MCF 10A (cell line): ENCODE data around the gene NRG3. TPM values are rescaled to one million over a fixed set of nuclear protein-coding genes. Genes with fewer than 3 reads are reported as not detected.

ENCODE experiments used
- BruUV-seq: library from RNA; stranded (reverse); fragments of 400-500 nt; replicated peaks from 2 replicates; lab custom pipeline; 2021; lab: Mats Ljungman, UMichigan
- CTCF ChIA-PET: fragments of 300-600 bp; sonication (Branson Sonifier 250); formaldehyde crosslinking; extraction: SDS; loops from one replicate; lab custom pipeline; 2021; ENCODE audit warnings: antibody characterized with exemption, inconsistent platforms; lab: Yijun Ruan, JAX
- POLR2A ChIA-PET: fragments of 300-600, 350-650 bp; sonication (Branson Sonifier 250); formaldehyde crosslinking; extraction: SDS; loops from one replicate; lab custom pipeline; 2020; ENCODE audit warnings: antibody characterized with exemption, inconsistent platforms; lab: Yijun Ruan, JAX
- DNase-seq: peaks from one replicate; pipeline ENCODE4 v3.0.0-alpha.2; 2018; ENCODE audit not compliant: unreplicated experiment
- H3K27ac Mint-ChIP-seq: one replicate; pipeline ENCODE4 v1.8.0; 2022; ENCODE audit warnings: mild to moderate bottlenecking, low read depth, mixed read lengths; ENCODE audit not compliant: unreplicated experiment
- H3K27me3 Mint-ChIP-seq: one replicate; pipeline ENCODE4 v1.8.0; 2022; ENCODE audit warnings: mixed read lengths; ENCODE audit not compliant: insufficient read depth, unreplicated experiment
- H3K36me3 Mint-ChIP-seq: one replicate; pipeline ENCODE4 v1.8.0; 2022; ENCODE audit warnings: mild to moderate bottlenecking, moderate library complexity, mixed read lengths; ENCODE audit not compliant: insufficient read depth, unreplicated experiment
- H3K4me1 Mint-ChIP-seq: one replicate; pipeline ENCODE4 v1.8.0; 2022; ENCODE audit warnings: mixed read lengths; ENCODE audit not compliant: insufficient read depth, unreplicated experiment
- H3K4me3 Mint-ChIP-seq: one replicate; pipeline ENCODE4 v1.8.0; 2022; ENCODE audit warnings: mild to moderate bottlenecking, moderate library complexity, mixed read lengths; ENCODE audit not compliant: unreplicated experiment
- H3K9me3 Mint-ChIP-seq: one replicate; pipeline ENCODE4 v1.8.0; 2022; ENCODE audit warnings: mixed read lengths; ENCODE audit not compliant: unreplicated experiment
- intact Hi-C: fragments of 100-400 bp; cut with micrococcal nuclease; formaldehyde crosslinking; loops from 2 replicates; pipeline ENCODE4 v1.14.1; 2022
- total RNA-seq: library from RNA; stranded (reverse); gene quantifications from 2 replicates; pipeline ENCODE4 v1.2.3, GENCODE V29; 2022
- TF ChIP-seq, protein P1 (sequence below): fragments of 200-600 bp; IDR thresholded peaks from one replicate; pipeline ENCODE4 v1.8.0; 2022; ENCODE audit warnings: antibody characterized with exemption, mild to moderate bottlenecking; ENCODE audit not compliant: unreplicated experiment

Gene NRG3
- total RNA-seq, 1 experiment from 2014 or later = not detected

DNA sequence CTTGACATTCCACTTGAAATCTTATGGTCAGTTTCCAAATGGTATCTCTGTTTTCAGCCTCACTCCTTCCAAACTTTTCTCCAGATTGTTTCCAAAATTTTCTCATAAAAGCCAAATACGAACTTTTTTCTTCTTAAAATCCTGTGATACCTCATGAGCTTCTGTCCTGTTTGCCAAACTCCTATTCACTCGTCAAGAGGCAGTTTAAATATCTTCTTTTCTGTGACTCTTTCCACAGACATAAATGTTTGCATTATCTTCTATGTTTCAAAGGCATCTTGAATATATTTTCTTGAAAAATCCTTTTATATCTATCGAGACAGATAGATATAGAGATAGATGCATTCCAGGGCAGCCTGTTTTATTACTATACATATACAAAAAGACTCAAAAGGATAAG lies 109.4 kb downstream of the NRG3 start:
- Mint-ChIP-seq H3K27me3 (no peaks in the 10 kb centered on the region), H3K4me3 (no peak overlapping the region), H3K27ac (no peak overlapping the region), H3K9me3 (no peaks in the 10 kb centered on the region), H3K36me3 (peaks cover 6% of the 10 kb centered on the region), H3K4me1 (no peaks in the 10 kb centered on the region)
- ChIA-PET POLR2A (no interaction called here), CTCF (no interaction called here)
- intact Hi-C loops = no loop called here
- TF ChIP-seq, protein P1, sequence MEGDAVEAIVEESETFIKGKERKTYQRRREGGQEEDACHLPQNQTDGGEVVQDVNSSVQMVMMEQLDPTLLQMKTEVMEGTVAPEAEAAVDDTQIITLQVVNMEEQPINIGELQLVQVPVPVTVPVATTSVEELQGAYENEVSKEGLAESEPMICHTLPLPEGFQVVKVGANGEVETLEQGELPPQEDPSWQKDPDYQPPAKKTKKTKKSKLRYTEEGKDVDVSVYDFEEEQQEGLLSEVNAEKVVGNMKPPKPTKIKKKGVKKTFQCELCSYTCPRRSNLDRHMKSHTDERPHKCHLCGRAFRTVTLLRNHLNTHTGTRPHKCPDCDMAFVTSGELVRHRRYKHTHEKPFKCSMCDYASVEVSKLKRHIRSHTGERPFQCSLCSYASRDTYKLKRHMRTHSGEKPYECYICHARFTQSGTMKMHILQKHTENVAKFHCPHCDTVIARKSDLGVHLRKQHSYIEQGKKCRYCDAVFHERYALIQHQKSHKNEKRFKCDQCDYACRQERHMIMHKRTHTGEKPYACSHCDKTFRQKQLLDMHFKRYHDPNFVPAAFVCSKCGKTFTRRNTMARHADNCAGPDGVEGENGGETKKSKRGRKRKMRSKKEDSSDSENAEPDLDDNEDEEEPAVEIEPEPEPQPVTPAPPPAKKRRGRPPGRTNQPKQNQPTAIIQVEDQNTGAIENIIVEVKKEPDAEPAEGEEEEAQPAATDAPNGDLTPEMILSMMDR = no peak
- DNase-seq = no peak
- no TSS peak for BruUV-seq

DNA sequence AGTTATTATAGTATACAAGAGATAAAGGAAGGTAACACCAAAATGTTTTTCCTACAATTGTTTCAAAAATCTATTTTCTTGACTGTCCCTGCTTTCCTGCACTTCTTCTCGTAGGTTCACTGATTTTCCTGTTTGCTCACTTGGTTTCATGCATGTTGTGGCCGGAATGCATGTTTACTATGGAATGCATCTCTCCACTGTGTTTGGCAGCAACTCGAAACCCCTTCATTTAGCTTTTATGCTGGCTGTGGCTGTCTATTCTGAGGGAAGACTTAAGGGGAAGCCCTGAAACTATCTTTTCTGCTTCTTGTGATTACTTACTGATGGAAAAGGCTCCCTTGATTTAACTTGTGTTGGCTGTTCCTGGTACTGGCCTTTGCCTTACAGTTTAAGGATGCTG lies 120.3 kb downstream of the NRG3 start:
- BruUV-seq = no TSS peak
- H3K4me1 Mint-ChIP-seq = no peaks in the 10 kb centered on the region
- no peak for DNase-seq
- intact Hi-C loops = no loop called here
- H3K9me3 Mint-ChIP-seq = no peaks in the 10 kb centered on the region
- H3K27me3 Mint-ChIP-seq = no peaks in the 10 kb centered on the region
- CTCF ChIA-PET = interaction anchor here (0.7 kb wide), 1 partner anchor 103 kb away, joined by 3 read pairs; no protein-coding TSS in a partner anchor
- TF ChIP-seq, protein P1 = no peak
- H3K36me3 Mint-ChIP-seq = no peaks in the 10 kb centered on the region
- H3K4me3 Mint-ChIP-seq = no peak overlapping the region
- POLR2A ChIA-PET = interaction anchor here (0.6 kb wide), 1 partner anchor 610 kb away, joined by 4 read pairs; no protein-coding TSS in a partner anchor
- no peak overlapping the region for H3K27ac Mint-ChIP-seq

DNA sequence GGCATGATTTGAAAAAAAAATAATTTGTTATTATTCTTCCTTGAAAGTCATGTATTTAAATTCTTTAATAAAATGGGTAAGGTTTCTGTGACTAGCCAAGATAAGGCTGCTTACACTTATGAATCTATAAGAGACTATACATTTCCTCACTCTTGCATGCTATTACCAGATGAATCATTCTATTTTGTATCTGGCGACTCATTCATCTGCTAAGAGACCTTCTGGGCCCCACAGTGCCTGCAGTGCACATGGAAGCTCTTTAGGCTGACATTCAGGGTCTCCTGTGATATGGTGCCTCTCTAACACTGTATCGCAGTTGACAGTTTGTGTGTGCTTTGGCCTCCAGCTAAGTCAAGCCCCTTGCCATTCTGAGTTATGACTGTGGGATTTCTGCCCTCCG lies 121.9 kb downstream of the NRG3 start:
- CTCF ChIA-PET = interaction anchor here (0.7 kb wide), 1 partner anchor 36 kb away, joined by 3 read pairs; no protein-coding TSS in a partner anchor
- TF ChIP-seq, protein P1 = no peak
- no peak overlapping the region for H3K4me3 Mint-ChIP-seq
- no peak for DNase-seq
- H3K27me3 Mint-ChIP-seq = no peaks in the 10 kb centered on the region
- no peak overlapping the region for H3K27ac Mint-ChIP-seq
- H3K36me3 Mint-ChIP-seq = no peaks in the 10 kb centered on the region
- POLR2A ChIA-PET = no interaction called here
- no peaks in the 10 kb centered on the region for H3K9me3 Mint-ChIP-seq
- no peaks in the 10 kb centered on the region for H3K4me1 Mint-ChIP-seq
- no TSS peak for BruUV-seq
- intact Hi-C loops = no loop called here

DNA sequence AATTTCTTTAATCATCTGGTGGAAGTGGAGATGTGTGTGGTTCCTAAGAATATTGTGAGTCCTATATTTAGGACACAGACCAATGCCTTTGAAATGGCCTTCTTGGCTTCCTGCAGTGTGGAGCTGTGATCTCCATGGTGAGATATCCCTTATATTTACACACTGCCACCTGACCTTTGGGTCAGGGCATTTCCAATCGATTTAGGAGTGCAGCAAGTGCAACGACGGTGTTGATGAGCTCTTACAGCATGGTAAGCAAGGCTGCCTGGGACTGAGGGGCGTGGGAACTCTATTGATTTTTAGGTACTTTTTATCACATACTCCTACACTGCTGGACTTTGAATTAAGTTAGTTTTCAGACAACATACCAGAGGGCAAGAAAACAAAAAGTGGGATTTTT lies 146.0 kb downstream of the NRG3 start:
- Mint-ChIP-seq H3K27ac (no peak overlapping the region), H3K27me3 (no peaks in the 10 kb centered on the region), H3K36me3 (no peaks in the 10 kb centered on the region), H3K9me3 (peaks cover 5% of the 10 kb centered on the region), H3K4me3 (no peak overlapping the region), H3K4me1 (no peaks in the 10 kb centered on the region)
- BruUV-seq = no TSS peak
- intact Hi-C loops = no loop called here
- POLR2A ChIA-PET = no interaction called here
- CTCF ChIA-PET = no interaction called here
- TF ChIP-seq, protein P1 = no peak
- DNase-seq = no peak
